Activated CD8-positive, alpha-beta T cell treated with anti-CD3 and anti-CD28 coated beads for 36 hours (primary cell): ENCODE measurements around the gene FDX1. TPM values are rescaled to one million over a fixed set of nuclear protein-coding genes. Genes with fewer than 3 reads are reported as not detected.

ENCODE experiments used
- ATAC-seq: fragments of 200-7000 bp; cut with Tn5 transposase; one replicate; pipeline ENCODE4 v1.10.0; 2021; ENCODE audit warnings: mild to moderate bottlenecking, moderate library complexity
- CTCF ChIA-PET: fragments of 350-600 bp; sonication (Branson Sonifier 250); formaldehyde crosslinking; loops from one replicate; lab custom pipeline; 2021; ENCODE audit warnings: antibody characterized with exemption; lab: Charles Lee
- POLR2A ChIA-PET: fragments of 350-600 bp; sonication (Branson Sonifier 250); formaldehyde crosslinking; loops from one replicate; lab custom pipeline; 2021; ENCODE audit warnings: antibody characterized with exemption; lab: Charles Lee
- DNase-seq: peaks from one replicate; pipeline ENCODE4 v3.0.0-alpha.2; 2020
- H3K27ac Mint-ChIP-seq: one replicate; pipeline ENCODE4 v1.8.0; 2021; ENCODE audit warnings: mild to moderate bottlenecking, mixed read lengths
- H3K27me3 Mint-ChIP-seq: one replicate; pipeline ENCODE4 v1.8.0; 2021; ENCODE audit warnings: mixed read lengths
- H3K36me3 Mint-ChIP-seq: one replicate; pipeline ENCODE4 v1.8.0; 2021; ENCODE audit warnings: low read depth, mixed read lengths
- H3K4me1 Mint-ChIP-seq: one replicate; pipeline ENCODE4 v1.8.0; 2021; ENCODE audit warnings: low read depth, mixed read lengths
- H3K4me3 Mint-ChIP-seq: one replicate; pipeline ENCODE4 v1.8.0; 2021; ENCODE audit warnings: mild to moderate bottlenecking, moderate library complexity, mixed read lengths
- H3K9me3 Mint-ChIP-seq: one replicate; pipeline ENCODE4 v1.8.0; 2021; ENCODE audit warnings: mixed read lengths
- CTCF ChIP-seq: fragments of 200-600 bp; IDR thresholded peaks from one replicate; pipeline ENCODE4 v1.8.0; 2022; ENCODE audit warnings: antibody characterized with exemption, mild to moderate bottlenecking
- intact Hi-C: fragments of 100-400 bp; cut with micrococcal nuclease; formaldehyde crosslinking; loops from one replicate; pipeline ENCODE4 v1.10.0; 2022
- total RNA-seq, 2 experiments: library from RNA; stranded (reverse); gene quantifications; one replicate each; pipeline ENCODE4 v1.2.3, GENCODE V29; 2021

The FDX1 gene
- total RNA-seq, 2 experiments from 2014 or later = 16.9 to 17.2 TPM

GRCh38 chr11:110512026-110512425 is 82.3 kb downstream of the FDX1 start:
- Mint-ChIP-seq H3K36me3 (no peaks in the 10 kb centered on the region), H3K4me1 (no peaks in the 10 kb centered on the region), H3K4me3 (no peak overlapping the region), H3K27ac (no peak overlapping the region), H3K27me3 (no peaks in the 10 kb centered on the region), H3K9me3 (no peaks in the 10 kb centered on the region)
- DNase-seq (no peak), ATAC-seq (no peak)
- intact Hi-C loops = no loop called here
- ChIA-PET POLR2A (no interaction called here), CTCF (no interaction called here)
- no peak for TF ChIP-seq CTCF

- ATAC-seq (no peak), DNase-seq (no peak)
- H3K4me1 Mint-ChIP-seq = no peaks in the 10 kb centered on the region
- TF ChIP-seq CTCF = no peak
- no peaks in the 10 kb centered on the region for H3K27me3 Mint-ChIP-seq
- H3K36me3 Mint-ChIP-seq = no peaks in the 10 kb centered on the region
- ChIA-PET CTCF (no interaction called here), POLR2A (no interaction called here)
- no peak overlapping the region for H3K4me3 Mint-ChIP-seq
- intact Hi-C loops = no loop called here
- H3K9me3 Mint-ChIP-seq = peaks cover 4% of the 10 kb centered on the region
- no peak overlapping the region for H3K27ac Mint-ChIP-seq
These were observed 83.6 kb downstream of the FDX1 start for GRCh38 chr11:110513259-110513801.

GRCh38 chr11:110513846-110514437 is 84.2 kb downstream of the FDX1 start:
- CTCF ChIA-PET = no interaction called here
- no peak for ATAC-seq
- Mint-ChIP-seq H3K4me3 (no peak overlapping the region), H3K4me1 (no peaks in the 10 kb centered on the region), H3K27ac (no peak overlapping the region), H3K36me3 (no peaks in the 10 kb centered on the region), H3K27me3 (no peaks in the 10 kb centered on the region), H3K9me3 (peaks cover 9% of the 10 kb centered on the region)
- POLR2A ChIA-PET = no interaction called here
- intact Hi-C loops = no loop called here
- DNase-seq = no peak
- no peak for TF ChIP-seq CTCF

Other genes starting within 250 kb of the FDX1 start
- 10 to 100 TPM; 37.8 to 41.2 TPM for gene RDX, start 133.3 kb upstream of the FDX1 start, total RNA-seq